Purkinje cell (primary cell): ENCODE data around the gene SDF2L1. TPM values are rescaled to one million over a fixed set of nuclear protein-coding genes. Genes with fewer than 3 reads are reported as not detected.

ENCODE experiments used
- polyA plus RNA-seq: library from polyadenylated mRNA; unstranded; fragments of >200 nt; fragmentation: Nextera tagmentation; gene quantifications from 2 replicates; pipeline ENCODE4 v1.2.1, GENCODE V29; 2014

SDF2L1 gene, protein sequence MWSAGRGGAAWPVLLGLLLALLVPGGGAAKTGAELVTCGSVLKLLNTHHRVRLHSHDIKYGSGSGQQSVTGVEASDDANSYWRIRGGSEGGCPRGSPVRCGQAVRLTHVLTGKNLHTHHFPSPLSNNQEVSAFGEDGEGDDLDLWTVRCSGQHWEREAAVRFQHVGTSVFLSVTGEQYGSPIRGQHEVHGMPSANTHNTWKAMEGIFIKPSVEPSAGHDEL
- 5.2 and 8.6 TPM in 2 replicates for polyA plus RNA-seq

GRCh38 chr22:21641789-21642583 is at the start of gene SDF2L1:
Gene SDF2L1, plus strand, starts transcription at chr22:21642302. Its CDS starts 35 bp downstream, at chr22:21642337.

DNA sequence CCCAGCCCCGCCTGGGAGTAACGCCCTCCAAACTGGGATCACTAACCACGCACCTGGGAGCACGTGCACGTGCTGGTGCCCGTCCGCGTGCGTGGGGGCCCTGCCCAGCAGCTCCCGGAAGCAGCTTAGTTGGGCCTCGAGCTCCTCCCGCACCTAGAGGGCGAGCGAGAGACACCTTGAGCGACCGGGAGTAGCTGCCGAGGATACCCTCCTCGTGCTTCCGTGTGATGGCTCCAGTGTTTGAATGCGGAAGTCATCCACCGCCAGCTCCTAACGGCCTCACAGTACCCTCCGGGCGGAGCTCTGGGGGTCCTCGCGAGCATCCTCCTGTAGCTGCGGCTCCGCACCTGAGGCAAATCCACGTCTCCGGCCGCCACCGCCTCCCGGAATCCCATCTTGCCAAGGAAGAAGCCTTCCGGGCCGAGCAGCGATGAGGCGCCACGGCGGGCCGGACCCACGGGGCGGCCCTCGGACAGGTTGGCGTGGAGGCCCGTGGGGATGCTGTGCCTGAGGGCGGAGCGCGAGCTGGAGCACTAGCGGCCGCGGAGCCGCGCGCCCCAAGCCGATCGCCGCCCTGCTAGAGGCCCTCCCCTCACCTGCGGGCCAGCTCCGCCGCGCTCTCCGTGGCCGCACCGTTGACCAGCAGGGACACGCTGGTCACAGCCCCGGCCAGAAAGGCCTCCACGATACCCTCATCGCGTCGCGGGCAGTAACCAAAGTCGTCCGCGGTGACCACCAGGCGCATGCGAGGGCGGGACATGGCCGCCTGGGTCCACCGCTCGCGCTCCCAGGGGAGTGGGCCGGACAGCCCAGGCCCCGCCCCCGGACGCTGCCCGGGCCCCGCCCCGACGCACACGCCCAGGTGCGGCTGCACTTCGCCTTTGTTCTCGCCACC is 12.6 kb upstream of the SDF2L1 start, which contains the start of gene YDJC:
TSS of gene YDJC (minus strand) at position 768 of the 895 bp plus-strand sequence. CDS start at position 760, 8 bp downstream.

GRCh38 chr22:21632237-21632895 is 9.7 kb upstream of the SDF2L1 start, which contains the start of gene CCDC116:
Gene CCDC116, plus strand, starts transcription at chr22:21632760. Its CDS starts 422 bp downstream, at chr22:21633182.

Other genes starting within 250 kb of the SDF2L1 start
- 0.11 and 0.39 TPM in 2 replicates for gene HIC2, start 224.9 kb upstream of the SDF2L1 start, polyA plus RNA-seq
- gene TMEM191C, start 174.9 kb upstream of the SDF2L1 start, polyA plus RNA-seq: 1.7 and 4.4 TPM in 2 replicates
- not detected in 2 replicates for gene RIMBP3C, start 90.8 kb upstream of the SDF2L1 start, polyA plus RNA-seq
- gene UBE2L3, start 74.6 kb upstream of the SDF2L1 start, polyA plus RNA-seq: 96.9 and 105 TPM in 2 replicates
- gene YDJC, start 12.3 kb upstream of the SDF2L1 start, polyA plus RNA-seq: 2.4 and 4.4 TPM in 2 replicates
- gene CCDC116, start 9.5 kb upstream of the SDF2L1 start, polyA plus RNA-seq: not detected in 2 replicates
- 7.2 and 9.4 TPM in 2 replicates for gene PPIL2, start 23.7 kb downstream of the SDF2L1 start, polyA plus RNA-seq
- gene YPEL1, start 93.5 kb downstream of the SDF2L1 start, polyA plus RNA-seq: 2.1 and 2.5 TPM in 2 replicates
- gene MAPK1, start 225.3 kb downstream of the SDF2L1 start, polyA plus RNA-seq: 30.8 and 36.8 TPM in 2 replicates